ENCODE results near the gene CEP131.
A peak's percentile ranks its signal among the peaks of the same experiment; 100 is the strongest.

The CEP131 gene

DNA sequence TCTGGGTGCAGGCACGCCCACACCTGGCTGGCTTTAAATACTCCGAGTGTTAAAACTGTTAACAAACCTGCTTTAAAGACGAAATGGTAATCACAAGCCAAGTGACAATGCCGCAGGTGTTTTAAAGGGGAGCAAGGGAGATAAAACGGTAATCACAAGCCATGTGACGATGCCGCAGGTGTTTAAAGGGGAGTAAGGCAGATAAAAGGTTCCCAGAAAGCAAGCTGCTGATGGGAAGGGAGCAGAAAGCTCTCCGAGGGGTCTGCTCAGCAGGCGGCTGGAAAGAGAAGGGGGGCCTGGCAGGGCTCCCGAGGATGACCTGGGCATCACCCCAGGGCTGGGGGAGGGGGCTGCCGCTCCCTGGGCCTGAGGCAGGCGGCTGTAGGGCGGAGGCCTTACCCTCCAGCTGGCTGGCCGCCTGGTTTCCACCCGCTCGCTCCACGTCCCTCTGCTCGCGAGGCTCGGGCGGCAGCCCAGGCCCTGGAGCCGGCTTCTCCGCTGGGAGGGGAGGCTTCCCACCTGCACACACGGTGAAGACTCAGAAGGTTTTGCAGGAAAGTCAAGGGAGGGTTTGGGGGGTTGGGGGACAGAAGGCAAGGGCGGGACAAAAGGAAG is 28.4 kb upstream of the CEP131 start:
- no peak for DNase-seq

DNA sequence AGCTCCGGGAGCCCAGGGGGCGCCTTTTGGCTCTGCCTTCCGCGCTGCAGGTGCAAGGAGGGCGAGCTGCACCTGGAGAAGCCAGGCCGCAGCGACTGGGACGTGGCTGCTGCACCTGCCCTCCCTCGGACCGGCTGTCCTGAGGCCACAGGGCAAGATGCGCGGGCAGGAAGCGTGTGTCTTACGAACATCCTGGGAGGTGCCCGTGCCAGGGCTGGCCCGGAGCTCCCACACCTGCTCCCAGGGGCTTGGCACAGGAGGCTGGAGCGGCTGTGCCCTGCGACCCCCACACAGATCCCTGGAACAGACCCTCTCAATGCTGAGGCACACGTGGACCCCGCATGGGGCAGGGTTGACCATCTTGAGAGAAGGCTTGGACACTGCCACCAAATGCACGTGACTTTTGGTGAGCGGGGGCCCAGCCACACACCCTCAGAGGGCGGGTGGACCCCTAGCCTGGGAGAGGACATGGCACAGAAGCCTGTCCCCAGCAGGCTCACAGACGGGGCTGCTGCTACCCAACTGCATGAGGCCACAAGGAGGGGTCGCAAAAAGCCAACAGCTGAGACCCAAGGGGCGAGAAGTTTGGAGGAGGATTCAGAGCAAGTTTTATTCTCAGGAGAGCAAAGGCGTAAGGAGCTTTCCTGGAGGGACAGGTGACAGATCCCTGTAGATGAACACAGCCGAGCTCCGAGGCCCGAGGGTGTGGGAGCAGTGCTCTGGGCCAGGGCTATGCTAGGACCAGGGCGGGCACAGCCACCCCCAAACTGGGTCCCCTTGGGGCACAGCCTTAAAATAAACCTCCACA is 27.7 kb upstream of the CEP131 start:
- no peak for DNase-seq

DNA sequence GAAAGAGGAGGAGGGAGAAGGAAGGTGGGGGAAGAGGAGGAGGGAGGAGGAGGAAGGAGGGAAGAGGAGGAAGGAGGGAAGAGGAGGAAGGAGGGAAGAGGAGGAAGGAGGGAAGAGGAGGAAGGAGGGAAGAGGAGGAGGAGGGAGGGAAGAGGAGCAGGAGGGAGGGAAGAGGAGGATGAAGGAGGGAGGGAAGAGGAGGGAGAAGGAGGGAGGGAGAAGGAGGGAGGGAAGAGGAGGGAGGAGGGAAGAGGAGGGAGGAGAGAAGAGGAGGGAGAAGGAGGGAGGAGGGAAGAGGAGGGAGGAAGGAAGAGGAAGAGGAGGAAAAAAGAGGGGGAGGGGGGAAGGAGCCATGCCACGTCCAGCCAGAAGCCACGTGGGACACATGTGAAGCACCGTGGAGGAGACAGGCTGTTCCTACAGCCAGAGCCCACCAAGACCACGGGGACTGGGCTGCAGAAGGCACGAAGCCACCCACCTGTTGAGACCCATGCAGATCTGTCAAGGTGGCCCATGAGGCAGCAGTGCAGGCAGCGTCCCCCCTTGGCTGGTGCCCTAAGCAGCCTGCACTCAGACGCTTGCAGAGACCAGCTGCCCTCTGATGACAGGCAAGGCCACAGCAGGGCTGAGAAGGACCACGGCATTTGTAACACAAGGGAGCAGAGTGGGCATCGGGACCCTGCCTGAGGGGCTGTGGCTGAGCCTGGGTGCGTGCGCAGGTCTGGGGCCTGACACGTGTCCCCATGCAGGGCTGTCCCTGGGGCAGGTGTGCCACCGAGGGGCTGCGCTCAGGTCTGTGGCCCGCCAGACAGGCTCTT is 26.7 kb upstream of the CEP131 start:
- no peak for DNase-seq

DNA sequence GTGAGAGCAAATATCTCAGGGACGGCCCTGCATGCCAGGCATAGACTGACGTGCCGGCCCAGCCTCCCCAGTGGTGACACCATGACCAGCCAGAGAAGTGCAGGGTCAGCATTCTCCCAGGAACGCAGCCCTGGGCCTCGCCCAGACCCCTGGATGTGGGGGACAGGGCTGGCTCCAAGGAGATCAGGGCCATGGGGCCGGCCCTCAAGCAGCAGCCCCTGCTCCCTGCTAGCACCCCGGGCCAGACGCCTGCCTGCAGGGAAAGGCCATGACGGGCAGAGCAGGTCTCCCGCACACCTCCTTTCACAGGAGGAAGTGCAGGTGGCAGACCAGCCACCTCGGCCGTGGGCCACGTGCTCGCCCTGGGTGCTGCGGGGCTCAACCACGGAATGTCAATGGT is 25.9 kb upstream of the CEP131 start:
- no peak for DNase-seq

DNA sequence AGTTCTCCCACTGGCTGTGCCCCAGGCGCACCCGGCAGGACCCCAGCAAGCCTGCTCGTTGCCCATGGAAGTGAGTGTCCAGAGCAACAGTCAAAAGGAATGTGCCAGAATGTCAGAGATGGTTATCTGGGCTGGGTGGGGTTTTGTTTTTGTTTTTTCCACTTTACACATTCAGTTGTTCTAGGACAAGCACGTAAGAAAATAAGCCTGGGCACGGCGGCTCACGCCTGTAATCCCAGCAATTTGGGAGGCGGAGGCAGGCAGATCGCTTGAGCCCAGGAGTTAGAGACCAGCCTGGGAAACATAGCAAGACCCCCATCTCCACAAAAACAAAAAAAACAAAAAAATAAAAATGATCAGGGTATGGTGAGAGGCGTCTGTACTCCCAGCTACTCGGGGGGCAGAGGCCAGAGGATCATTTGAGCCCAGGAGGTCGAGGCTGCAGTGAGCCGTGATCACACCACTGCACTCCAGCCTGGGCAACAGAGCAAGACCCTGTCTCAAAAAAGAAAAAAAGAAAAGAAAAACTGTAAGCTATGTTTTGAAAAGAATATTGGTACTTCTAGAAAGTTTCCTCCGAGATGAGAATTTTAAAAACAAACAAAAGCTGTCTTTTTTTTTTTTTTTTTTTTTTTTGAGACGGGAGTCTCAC is 24.7 kb upstream of the CEP131 start:
- no peak for DNase-seq

DNA sequence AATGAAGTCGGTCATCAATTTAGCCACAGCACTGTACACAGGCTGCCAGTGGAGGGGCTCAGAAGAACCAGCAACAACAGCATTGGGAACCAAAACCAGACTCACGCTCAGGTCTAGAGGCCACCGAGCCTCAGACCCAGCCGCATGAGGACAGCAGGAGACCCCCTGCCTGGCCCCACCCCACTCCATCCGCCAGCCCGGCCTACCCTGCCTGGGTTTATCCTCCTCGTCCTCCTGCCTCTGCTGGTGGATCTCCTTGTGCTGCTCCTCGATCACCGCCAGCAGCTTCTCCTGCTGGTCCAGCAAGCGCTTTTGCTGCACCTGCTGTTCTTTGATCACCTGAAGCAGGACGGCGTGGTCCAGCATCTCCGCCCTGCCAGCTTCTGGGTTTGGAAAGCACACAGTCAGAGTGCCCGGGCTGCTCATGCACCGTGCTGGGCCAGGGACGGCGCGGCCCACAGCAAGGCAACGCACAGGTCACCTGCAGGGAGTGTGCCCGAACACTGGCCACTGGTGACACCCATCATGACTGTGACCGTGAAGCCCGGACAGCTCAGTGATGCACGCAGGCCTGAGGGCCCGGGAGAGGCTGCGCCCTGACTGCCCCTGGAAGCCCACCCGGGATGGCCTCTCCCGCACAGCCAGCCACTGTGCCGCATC is 24.0 kb upstream of the CEP131 start:
- no peak for DNase-seq

DNA sequence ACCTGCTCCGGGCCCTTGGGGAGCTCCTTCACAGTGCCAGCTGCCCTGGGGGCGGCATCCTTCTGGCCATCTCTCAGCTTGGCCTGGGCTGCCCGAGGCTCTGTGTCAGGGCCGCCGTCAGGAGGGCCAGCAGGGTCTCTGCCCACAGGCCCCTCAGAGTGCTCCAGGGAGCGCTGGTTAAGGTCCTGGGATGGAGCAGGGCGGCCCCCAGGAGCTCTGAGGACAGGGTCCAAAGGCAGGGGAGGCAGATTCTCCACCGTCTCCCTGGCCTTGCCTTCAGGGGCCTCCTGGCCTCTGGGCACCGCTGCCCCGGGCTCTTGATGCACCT is 23.5 kb upstream of the CEP131 start:
- DNase-seq, result no peak

DNA sequence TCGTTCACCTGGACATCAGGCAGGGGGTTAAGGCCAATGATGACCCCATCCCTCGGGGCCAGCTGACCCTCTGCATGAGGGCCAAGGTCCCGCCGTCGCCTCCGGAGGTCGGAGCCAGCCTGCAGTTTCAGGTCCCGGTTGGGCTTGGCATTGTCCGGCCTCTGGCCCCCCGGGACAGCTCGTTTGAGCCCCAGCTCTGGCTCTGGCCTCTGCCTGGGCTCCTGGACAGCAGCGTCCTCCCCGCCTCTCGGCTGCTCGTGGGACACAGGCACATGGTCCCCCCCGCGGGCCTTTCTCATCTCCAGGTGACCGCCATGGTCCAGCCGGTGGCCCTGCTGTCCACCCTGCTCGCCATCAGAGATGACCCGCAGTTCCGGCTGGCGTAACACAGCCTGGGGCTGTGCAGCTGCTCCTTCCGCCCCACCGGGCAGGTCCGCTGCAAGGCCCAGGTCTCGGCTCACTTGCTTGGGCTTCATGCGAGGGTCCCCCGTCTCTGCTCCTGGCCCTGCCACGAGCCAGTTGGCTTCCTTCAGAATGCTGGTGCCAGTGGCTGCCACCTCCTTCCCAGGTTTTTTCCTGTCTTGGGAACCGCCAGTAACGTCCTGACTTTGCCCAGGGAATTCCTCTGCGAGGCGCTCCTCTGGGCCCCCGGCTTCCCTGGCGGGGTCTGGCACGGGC is 23.0 kb upstream of the CEP131 start:
- no peak for DNase-seq

DNA sequence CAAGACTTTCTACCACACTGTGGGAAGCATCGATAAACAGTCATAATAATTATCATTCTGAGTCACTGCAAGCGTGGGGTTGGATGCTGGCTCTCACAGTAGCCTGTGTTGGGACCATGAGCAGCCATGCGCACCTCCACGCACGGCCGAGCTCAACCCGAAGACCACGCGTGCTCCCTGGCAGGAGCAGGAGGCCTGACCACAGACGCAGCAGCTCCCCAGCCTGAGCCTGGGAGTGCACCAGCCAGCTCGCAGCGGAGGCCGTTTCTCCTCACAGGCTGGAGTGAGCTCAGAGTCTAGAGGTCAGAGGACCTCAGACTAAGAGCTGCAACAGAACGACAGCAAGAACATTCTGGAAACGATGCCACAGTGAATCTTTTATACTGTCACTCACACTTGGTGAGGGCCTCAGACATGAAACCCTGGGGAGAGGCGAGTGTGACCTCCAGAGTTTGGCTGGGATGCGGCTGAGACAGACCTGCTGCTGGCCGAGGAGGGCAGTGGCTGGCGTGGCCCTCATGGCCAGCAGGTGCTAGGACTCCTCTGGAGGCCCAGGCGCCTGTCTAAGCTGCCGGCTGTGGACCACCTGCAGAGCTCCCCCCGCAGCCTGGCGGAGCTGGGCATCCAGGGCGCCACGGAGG is 22.4 kb upstream of the CEP131 start:
- no peak for DNase-seq

DNA sequence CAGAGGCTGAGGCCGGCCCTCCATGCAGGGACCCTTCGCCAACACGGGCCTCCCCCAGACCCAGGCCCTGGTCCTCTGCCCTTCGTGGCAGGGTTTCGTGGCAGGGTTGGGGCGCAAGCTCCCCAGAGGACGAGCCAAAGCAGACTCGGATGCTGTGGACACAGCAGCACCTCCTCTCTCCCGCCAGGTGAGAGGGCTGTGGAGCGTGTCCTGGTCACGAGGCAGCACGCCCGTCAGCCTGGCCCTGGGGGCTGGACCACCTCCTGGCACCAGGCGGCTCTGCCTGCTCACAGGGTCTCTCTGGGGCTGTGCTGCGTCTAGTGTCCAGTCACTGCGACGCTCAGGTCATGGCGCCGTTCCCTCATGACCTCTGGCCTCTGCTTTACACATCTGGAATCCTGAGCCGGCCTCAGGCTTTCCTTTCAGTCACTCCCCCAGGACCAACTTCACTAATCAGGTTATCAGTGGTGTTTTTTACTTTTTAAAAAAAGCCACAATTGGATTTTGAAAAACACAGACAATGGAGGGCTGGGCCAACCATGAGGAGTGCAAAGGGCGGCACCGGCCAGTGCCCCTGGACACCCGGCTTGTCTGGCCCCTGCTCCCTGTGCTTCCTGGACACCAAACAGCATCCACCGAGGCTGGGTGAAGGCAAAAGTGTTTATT is 21.7 kb upstream of the CEP131 start:
- DNase-seq, result no peak

DNA sequence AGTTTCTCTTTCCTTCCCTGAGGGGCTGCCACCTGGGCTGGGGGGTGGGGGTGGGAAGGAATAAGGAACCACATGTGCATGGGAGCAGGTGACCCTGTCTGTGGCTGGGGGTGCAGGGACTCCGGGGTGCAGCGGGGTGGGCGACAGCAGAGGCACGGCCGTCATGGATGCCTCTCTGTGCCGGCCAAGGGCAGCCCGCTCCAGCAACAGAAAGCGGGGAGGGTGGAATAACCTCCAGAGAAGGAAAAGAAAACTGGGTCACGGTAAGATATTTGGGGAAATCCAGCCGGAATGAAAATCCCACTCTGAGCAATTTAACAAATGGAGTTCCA is 20.5 kb upstream of the CEP131 start:
- no peak for DNase-seq

DNA sequence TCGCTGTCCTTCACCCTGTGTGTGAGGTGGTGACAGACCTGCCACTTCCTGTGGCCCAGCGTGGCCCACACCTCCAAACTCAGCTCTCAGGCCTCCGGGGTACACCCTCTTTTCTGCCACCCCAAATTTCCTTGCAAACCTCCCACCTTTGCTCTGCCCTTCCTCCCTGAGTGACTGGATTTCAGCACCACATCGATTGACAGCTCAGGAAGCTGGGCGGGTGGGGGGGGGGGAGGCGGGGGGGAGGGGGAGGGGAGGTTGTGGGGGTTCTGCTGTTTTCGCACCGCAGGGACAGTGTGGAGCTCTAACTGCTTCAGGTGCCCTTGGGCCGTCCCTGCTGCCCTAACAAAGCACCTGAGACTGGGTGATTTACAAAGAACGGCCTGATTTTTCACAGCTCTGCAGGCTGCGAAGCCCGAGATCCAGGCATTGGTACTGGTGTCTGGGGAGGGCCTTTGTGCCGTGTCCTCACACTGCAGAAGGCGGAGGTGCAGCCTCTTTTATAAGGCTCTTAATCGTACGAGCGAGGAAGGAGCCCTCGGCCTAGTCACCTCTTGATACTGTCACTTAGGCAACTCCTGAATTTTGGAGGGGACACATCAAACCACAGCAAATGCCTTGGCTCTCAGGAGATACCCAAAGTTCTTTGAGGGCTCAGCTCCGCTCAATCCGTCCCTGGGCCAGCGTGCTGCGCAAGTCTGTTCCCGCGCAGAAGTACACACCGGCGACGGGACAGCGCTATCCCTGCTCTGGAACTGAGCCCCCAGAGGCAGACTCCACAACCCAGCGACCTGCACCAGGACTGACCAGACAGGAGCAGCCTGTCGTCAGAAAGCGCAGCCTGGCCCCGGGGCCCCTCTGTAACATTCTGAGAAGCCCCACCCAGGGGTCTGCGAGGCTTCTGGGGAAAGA is 19.9 kb upstream of the CEP131 start:
- DNase-seq, result no peak

DNA sequence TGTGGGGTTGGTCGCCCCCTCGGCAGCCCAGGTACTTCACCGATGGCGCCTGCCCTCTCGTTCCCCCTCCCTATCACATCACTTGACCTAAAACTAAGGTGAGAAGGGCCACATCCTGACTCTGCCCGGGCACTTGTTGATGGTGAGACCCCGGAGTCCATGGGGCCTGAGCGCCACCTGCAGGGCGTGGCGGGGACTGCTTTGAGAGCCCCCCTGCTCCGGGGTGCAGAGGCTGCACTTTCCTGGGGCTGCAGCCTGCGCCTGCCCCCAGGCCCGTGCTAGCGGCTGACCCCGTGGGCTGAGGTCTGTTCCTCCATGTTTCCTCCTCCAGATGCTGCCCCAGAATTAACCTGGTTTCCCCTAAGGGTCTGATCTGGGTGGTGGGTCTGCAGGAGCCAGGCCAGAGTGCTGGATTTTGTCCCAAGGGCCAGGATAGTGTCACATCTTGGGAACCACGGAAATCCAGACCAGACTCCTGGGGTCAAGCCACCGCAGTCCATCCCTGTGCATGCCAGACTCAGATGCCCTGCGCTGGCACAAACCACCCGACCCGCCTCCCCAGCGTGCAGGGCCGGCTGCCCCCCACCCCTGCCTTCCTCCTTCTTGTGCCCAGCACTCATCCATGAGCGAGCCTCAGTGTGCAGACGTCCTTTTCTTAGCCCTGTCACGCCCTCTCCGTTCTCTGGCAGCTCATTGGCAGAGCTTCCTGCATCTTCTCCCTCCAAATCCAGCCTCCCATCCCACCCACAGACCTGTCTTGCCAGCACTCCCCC is 19.1 kb upstream of the CEP131 start:
- DNase-seq, result peak; percentile 47 to 62

DNA sequence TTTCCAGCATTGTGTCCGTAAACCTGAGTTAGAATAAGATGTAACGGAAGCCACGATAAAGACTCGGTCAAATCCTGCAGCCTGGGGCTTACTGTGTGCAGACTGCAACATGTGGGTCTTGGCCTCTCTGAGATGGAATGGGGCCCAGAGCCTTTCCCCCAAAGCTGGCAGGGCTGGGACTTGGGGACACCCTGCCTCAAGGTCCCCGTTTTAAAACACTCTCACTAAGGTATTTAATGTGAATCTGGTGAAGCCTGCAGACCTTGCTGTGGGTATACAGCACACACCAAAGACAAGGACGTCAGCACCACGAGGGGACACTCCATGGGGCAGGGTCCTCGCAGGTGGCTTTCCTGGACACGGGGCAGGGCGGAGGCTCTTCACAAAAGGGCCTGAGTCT is 18.4 kb upstream of the CEP131 start:
- no peak for DNase-seq

DNA sequence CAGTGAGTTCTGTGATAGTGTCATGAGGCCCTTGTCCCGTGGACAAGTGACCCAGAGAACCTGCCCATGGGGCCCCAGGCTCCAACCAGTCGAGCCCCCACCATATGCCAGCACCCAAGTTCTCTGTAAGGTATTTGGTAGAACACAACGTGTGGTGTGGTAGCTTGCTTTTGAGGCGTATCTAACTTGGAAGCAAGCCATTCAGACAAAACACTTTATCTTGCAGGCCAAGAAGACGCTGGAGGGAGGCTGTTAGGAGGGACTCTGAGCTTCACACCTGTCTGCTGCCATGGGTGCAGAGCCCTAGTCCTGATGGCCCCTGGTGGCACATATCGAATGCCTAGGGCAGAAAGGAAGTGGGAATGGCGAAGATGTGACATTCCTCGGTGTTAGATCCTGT is 18.0 kb upstream of the CEP131 start:
- DNase-seq, result no peak

DNA sequence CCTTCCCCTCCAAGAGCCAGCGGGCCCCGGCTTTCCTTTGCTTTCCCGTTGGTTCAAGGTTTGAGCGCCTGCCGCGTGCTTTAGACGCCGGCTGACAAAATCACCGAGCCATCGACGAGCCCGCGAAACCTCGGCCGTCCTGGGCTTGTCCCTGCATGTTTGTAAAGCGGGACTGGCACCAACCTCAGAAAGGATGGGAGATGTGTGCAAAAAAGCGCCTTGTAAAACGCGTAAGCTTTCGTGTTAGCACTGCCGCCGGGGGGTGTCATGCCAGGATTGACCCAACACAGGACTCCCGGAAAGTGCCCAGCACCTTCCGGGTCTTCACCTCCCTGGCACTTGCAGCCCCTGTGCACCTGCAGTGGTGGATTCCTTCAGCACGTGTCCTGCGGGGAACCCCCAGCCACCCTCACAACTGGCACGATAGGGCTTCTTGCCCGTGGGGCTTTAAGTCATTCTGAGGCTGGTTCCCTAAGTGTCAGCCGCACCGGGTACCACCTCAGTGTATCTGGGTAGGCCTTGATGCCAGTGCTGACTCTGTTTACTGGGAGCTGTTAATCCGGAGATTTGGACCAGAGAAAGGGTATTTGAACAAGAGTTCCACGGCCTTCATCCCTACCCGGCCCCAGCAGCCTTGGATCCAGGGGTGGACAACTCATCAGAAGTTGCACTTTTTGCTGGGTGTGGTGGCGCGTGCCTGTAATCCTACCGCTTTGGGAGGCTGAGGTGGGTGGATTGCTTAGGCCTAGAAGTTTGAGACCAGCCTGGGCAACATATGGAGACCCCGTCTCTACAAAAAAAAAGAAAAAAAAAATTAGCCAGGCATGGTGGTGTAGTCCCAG is 17.2 kb upstream of the CEP131 start:
- peak; percentile 45 to 61 for DNase-seq

DNA sequence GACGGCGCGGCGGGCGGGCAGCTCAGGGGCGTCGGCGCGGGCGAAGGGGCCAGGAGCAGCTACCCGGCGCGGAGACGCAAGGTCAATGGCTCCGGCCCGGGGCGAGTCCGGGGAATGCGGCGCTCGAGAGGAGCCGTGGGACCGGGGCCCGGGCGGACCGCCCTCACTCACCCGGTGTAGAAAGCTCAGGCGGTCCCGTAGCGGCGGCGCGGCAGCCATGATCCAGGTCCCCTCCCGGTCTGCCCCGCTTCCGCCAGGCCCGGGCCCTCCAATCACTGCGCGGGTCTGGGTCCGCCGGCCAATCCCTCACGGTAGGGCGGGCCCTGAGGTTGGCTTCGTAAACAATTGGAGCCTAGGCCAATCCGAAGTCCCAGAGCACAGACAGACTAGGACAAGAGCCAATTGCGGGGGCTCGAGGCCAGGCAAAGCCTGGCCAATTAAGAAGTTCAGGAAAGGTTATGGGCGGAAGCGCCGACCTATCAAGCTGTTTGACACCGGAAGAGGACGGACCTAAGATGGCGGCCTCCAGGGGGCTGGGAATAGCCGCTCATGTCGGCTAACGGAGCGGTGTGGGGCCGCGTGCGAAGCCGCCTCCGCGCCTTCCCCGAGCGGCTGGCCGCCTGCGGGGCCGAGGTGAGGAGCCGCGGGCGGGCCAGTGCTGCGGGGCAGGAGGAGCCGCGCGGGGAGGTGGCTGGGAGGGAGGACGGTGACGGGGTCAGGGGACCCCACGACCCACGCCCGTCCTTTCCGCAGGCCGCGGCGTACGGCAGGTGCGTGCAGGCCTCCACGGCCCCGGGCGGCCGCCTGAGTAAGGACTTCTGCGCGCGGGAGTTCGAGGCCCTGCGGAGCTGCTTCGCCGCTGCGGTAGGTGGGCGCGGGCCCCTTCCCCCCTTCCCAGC is 16.3 kb upstream of the CEP131 start, which contains the start of the genes NDUFAF8 and TEPSIN:
TSS of gene NDUFAF8 (plus strand) at position 504 of the 899 bp plus-strand sequence. CDS start at position 550, 46 bp downstream.
TSS of gene TEPSIN (minus strand) at position 241 of the 899 bp plus-strand sequence. CDS start at position 219, 22 bp downstream.
- DNase-seq, result peak; percentile 89 to 97

Measured in stimulated activated CD4-positive, alpha-beta T cell treated with anti-CD3 and anti-CD28 coated beads, Interleukin-4, amount 100 ng/mL, for 4 hours (primary cell).